Vagina (tissue), 2 donors: Measurements from ENCODE around the gene IL17RC. TPM values are rescaled to one million over a fixed set of nuclear protein-coding genes. Genes with fewer than 3 reads are reported as not detected.

Experiments used
- DNase-seq, 2 donors: peaks; one replicate each; pipeline ENCODE4 v3.0.0-alpha.2; 2017; ENCODE audit errors: extremely low spot score in 2 of 2
- H3K27ac ChIP-seq: fragments of 200-600 bp; sonication (generic); one replicate; pipeline ENCODE4 v1.5.1; 2019
- H3K27me3 ChIP-seq: fragments of 200-600 bp; sonication (generic); one replicate; pipeline ENCODE4 v1.5.1; 2019
- H3K36me3 ChIP-seq, 2 donors: fragments of 200-600 bp; sonication (generic); one replicate each; pipeline ENCODE4 v1.5.1; 2017 to 2019
- H3K4me1 ChIP-seq: fragments of 200-600 bp; sonication (generic); one replicate; pipeline ENCODE4 v1.5.1; 2019
- H3K4me3 ChIP-seq, 2 donors: fragments of 200-600 bp; sonication (generic); 1 replicate in 1 of 2; 2 replicates in 1 of 2; pipeline ENCODE4 v1.5.1; 2016 to 2019
- H3K9me3 ChIP-seq: fragments of 200-600 bp; sonication (generic); one replicate; pipeline ENCODE4 v1.5.1; 2019
- CTCF ChIP-seq, 3 experiments: fragments of 450-650 bp in 2 of 3; fragments of 200-600 bp in 1 of 3; sonication (generic) in 1 of 3; IDR thresholded peaks; one replicate each; pipeline ENCODE4 v1.5.1; 2017 to 2019; ENCODE audit warnings: antibody characterized with exemption in 3 of 3, mild to moderate bottlenecking in 2 of 3, moderate library complexity in 2 of 3
- POLR2A ChIP-seq, 2 donors: fragments of 450-650 bp; IDR thresholded peaks; one replicate each; pipeline ENCODE4 v1.6.1; 2017; ENCODE audit warnings: antibody characterized with exemption in 2 of 2, mild to moderate bottlenecking in 2 of 2, moderate library complexity in 2 of 2
- POLR2AphosphoS5 ChIP-seq, 2 donors: sonication (generic); formaldehyde crosslinking; IDR thresholded peaks; one replicate each; pipeline ENCODE4 v1.9.0; 2017; ENCODE audit warnings: antibody characterized with exemption in 2 of 2, mild to moderate bottlenecking in 2 of 2, low read depth in 1 of 2; ENCODE audit not compliant: insufficient read depth in 1 of 2
- intact Hi-C: fragments of 100-400 bp; cut with DNase I; formaldehyde crosslinking; loops from one replicate; pipeline ENCODE4 v1.15.1; 2023
- total RNA-seq: library from RNA; depleted of rRNA; stranded (reverse); fragments of >200 nt; gene quantifications from one replicate; pipeline ENCODE4 v1.2.3, GENCODE V29; 2016

The IL17RC gene
- total RNA-seq, 1 donor from 2014 or later = 66.3 TPM

- Histone ChIP-seq H3K36me3 (peaks cover 0 to 3% of the 10 kb centered on the region in 2 donors), H3K4me1 (peaks cover 61% of the 10 kb centered on the region), H3K27me3 (no peaks in the 10 kb centered on the region), H3K9me3 (no peaks in the 10 kb centered on the region), H3K4me3 (no peak overlapping the region), H3K27ac (peak overlapping the region; percentile 90)
- no peak for DNase-seq
- intact Hi-C loops = loop anchor here (10.0 kb wide), 1 partner anchor 179 kb away; the partner anchor contains the start of gene BRPF1
- TF ChIP-seq POLR2A (IDR thresholded peaks at IDR 0.05) (no peak), CTCF (IDR thresholded peaks at IDR 0.05) (no peak), POLR2AphosphoS5 (IDR thresholded peaks at IDR 0.05; ENCODE audit: insufficient read depth in 1 of 2, low read depth in 1 of 2) (no peak)
Observed at GRCh38 chr3:9914011-9914410, 2.9 kb upstream of the IL17RC start.

DNA sequence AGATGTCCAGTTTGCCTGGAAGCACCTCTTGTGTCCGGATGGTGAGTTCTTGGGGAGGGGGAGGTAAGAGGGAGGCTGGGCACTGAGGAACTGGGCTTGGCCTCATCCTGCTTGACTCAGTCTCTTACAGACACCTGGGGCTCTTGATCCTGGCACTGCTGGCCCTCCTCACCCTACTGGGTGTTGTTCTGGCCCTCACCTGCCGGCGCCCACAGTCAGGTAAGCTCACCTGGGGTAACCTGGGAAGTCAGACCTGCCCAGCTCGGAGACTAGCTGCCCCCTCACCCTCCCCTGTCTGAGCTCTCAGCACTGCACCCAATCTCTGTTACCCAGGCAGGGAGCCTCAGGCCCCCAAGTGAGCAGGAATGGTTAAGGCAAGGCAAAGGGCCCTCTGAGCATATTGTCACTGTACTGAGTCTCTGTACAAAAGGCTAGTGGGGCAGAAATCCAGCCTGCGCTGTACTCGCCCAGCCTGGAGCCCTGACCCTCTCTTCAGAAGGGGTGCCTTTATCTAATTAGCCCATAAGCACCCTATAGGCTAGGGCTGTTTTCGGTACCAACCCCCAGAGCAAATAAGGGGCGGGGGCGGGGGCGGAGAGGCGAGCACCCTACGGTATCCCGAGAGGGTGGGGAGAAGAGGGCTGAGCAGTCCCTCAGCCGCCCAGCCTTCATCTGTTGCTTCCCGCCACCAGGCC, 2.2 kb upstream of the IL17RC start:
- intact Hi-C loops = loop anchor here (5.0 to 10.0 kb wide), 2 partner anchors 52 to 180 kb away; partner anchors contain the start of gene BRPF1
- Histone ChIP-seq H3K27ac (peak overlapping the region; percentile 90), H3K9me3 (no peaks in the 10 kb centered on the region), H3K27me3 (no peaks in the 10 kb centered on the region), H3K4me3 (peak overlapping the region; percentile 58 to 76), H3K36me3 (no peaks in the 10 kb centered on the region), H3K4me1 (peaks cover 61% of the 10 kb centered on the region)
- TF ChIP-seq POLR2A (IDR thresholded peaks at IDR 0.05) (no peak), POLR2AphosphoS5 (IDR thresholded peaks at IDR 0.05; ENCODE audit: insufficient read depth in 1 of 2, low read depth in 1 of 2) (no peak), CTCF (IDR thresholded peaks at IDR 0.05) (no peak)
- DNase-seq = no peak

GRCh38 chr3:9915254-9916141, 1.4 kb upstream of the IL17RC start:
- intact Hi-C loops = loop anchor here (2.0 to 10.0 kb wide), 3 partner anchors 17 to 181 kb away; partner anchors contain the start of genes BRPF1 and CRELD1
- peaks cover 61% of the 10 kb centered on the region for H3K4me1 ChIP-seq
- H3K27me3 ChIP-seq = no peaks in the 10 kb centered on the region
- TF ChIP-seq POLR2A (IDR thresholded peaks at IDR 0.05) (peak in 1 of 2 donors; percentile 7), POLR2AphosphoS5 (IDR thresholded peaks at IDR 0.05; ENCODE audit: insufficient read depth in 1 of 2, low read depth in 1 of 2) (peak in 1 of 2 donors; percentile 56), CTCF (IDR thresholded peaks at IDR 0.05) (peak in 1 of 3 experiments; percentile 33)
- peaks cover 0 to 5% of the 10 kb centered on the region in 2 donors for H3K36me3 ChIP-seq
- DNase-seq = peak in 1 of 2 donors; percentile 89
- H3K27ac ChIP-seq = peak overlapping the region; percentile 90
- H3K9me3 ChIP-seq = no peaks in the 10 kb centered on the region
- H3K4me3 ChIP-seq = peak overlapping the region; percentile 58 to 76

DNA sequence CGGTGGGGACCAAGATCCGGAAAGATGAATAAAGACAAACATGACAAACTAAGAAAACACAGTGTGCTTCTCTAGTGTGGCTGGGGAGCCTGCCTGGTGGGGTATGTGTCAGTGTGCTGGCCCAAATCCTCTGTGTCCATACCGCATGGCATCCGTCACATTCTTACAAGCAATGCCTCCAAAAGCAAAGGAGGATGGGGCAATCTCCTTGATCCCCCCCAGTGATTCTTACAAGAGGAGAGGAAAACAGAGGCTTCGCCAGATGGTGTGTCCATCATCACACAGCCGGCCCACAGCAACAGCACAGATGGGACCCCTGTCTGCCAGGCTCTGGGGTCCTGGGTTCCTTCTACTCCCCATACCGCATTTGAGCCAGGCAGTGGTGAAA, 558 bp upstream of the IL17RC start:
- Histone ChIP-seq H3K27me3 (no peaks in the 10 kb centered on the region), H3K9me3 (no peaks in the 10 kb centered on the region), H3K36me3 (peaks cover 0 to 7% of the 10 kb centered on the region in 2 donors), H3K27ac (peak overlapping the region; percentile 90), H3K4me3 (peak overlapping the region; percentile 58 to 76), H3K4me1 (peaks cover 61% of the 10 kb centered on the region)
- TF ChIP-seq CTCF (IDR thresholded peaks at IDR 0.05) (no peak), POLR2A (IDR thresholded peaks at IDR 0.05) (no peak), POLR2AphosphoS5 (IDR thresholded peaks at IDR 0.05; ENCODE audit: insufficient read depth in 1 of 2, low read depth in 1 of 2) (no peak)
- intact Hi-C loops = loop anchor here (2.0 to 10.0 kb wide), 3 partner anchors 16 to 182 kb away; partner anchors contain the start of genes BRPF1 and CRELD1
- no peak for DNase-seq
